ENCODE results near the gene NECTIN2.
"Not testable (repeated sequence)": the region's sequence is repeated elsewhere in the genome, so short reads cannot be mapped to it uniquely, and the experiment has no call there.

Gene NECTIN2

DNA sequence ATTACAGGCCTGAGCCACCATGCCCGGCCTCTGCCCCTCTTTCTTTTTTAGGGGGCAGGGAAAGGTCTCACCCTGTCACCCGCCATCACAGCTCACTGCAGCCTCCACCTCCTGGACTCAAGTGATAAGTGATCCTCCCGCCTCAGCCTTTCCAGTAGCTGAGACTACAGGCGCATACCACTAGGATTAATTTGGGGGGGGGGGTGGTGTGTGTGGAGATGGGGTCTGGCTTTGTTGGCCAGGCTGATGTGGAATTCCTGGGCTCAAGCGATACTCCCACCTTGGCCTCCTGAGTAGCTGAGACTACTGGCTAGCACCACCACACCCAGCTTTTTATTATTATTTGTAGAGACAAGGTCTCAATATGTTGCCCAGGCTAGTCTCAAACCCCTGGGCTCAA is 63.7 kb downstream of the NECTIN2 start:
- DNase-seq (ENCODE audit: low read depth) = no peak
- TF ChIP-seq, protein P1, sequence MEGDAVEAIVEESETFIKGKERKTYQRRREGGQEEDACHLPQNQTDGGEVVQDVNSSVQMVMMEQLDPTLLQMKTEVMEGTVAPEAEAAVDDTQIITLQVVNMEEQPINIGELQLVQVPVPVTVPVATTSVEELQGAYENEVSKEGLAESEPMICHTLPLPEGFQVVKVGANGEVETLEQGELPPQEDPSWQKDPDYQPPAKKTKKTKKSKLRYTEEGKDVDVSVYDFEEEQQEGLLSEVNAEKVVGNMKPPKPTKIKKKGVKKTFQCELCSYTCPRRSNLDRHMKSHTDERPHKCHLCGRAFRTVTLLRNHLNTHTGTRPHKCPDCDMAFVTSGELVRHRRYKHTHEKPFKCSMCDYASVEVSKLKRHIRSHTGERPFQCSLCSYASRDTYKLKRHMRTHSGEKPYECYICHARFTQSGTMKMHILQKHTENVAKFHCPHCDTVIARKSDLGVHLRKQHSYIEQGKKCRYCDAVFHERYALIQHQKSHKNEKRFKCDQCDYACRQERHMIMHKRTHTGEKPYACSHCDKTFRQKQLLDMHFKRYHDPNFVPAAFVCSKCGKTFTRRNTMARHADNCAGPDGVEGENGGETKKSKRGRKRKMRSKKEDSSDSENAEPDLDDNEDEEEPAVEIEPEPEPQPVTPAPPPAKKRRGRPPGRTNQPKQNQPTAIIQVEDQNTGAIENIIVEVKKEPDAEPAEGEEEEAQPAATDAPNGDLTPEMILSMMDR (IDR thresholded peaks at IDR 0.05; ENCODE audit: insufficient read depth, low read depth, low read length, missing control alignments) = no peak
- H3K4me3 ChIP-seq (ENCODE audit: low read depth, low read length) = no peak overlapping the region

DNA sequence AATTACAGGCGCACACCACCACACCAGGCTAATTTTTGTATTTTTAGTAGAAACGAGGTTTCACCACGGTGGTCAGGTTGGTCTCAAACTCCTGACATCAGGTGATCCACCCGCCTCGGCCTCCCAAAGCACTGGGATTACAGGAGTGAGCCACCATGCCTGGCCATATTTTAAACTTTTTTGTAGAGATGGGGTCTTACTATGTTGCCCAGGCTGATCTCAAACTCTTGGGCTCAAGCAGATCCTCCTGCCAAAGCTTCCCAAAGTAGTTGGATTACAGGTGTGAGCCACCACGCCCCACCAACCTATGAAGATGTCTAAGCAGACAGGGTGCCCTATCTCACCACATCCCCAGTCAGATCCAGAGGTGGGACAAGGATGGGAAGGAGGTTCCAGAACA is 65.8 kb downstream of the NECTIN2 start:
- not testable (repeated sequence) for H3K4me3 ChIP-seq (ENCODE audit: low read depth, low read length); DNase-seq (ENCODE audit: low read depth)

DNA sequence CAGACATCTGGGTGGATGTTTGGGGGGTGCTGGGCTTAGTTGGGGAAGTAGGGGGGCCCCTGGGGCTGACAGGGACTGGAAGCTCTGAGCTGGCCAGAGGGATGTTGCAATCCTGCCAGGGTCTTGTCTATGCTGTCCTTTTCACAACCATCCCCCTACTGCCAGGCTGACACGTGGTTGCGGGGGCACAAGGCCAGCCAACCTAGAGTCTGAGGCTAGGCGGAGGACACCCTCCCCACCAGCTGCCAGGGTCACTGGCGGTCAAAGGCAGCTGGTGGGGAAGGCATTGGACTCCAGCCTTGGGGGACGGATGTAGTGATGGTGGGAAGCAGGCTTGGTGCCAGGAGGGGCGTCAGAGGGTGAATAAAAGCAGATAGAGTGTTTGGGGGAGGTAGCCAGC is 66.8 kb downstream of the NECTIN2 start:
- DNase-seq (ENCODE audit: low read depth) = no peak
- TF ChIP-seq, protein P1 (IDR thresholded peaks at IDR 0.05; ENCODE audit: insufficient read depth, low read depth, low read length, missing control alignments) = no peak
- no peak overlapping the region for H3K4me3 ChIP-seq (ENCODE audit: low read depth, low read length)

DNA sequence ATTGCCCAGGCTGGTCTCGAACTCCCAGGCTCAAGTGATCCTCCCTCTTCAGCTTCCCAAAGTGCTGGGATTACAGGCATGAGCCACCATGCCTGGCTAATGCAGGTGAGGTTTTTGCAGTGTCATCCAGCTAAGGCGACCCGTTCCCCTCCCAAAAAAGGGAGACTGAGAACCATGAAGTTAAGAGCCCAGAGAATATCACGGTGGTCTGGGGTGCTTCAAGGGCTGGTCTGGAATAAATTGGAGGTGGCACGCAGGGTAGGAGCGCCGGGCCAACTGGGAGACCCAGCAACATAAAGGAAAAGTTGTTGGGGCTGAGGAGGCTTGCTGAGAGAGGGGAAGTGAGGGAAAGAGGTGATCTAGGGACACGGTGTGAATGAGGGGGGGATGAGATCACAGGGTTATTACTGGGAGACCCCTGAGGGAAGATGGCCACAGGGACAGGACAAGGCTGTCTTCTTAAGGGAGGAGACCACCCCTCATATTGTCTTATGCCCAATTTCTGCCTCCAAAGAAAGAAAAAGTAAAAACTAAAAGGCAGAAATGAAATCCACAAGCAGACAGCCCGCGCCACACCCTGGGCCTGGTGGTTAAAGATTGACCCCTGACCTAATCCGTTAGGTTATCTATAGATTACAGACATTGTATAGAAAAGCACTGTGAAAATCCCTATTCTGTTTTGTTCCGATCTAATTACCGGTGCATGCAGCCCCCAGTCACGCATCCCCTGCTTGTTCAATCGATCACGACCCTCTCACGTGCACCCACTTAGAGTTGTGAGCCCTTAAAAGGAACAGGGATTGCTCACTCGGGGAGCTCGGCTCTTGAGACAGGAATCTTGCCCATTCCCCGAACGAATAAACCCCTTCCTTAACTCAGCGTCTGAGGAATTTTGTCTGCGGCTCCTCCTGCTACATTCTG is 67.7 kb downstream of the NECTIN2 start:
- DNase-seq (ENCODE audit: low read depth); H3K4me3 ChIP-seq (ENCODE audit: low read depth, low read length): not testable (repeated sequence)

DNA sequence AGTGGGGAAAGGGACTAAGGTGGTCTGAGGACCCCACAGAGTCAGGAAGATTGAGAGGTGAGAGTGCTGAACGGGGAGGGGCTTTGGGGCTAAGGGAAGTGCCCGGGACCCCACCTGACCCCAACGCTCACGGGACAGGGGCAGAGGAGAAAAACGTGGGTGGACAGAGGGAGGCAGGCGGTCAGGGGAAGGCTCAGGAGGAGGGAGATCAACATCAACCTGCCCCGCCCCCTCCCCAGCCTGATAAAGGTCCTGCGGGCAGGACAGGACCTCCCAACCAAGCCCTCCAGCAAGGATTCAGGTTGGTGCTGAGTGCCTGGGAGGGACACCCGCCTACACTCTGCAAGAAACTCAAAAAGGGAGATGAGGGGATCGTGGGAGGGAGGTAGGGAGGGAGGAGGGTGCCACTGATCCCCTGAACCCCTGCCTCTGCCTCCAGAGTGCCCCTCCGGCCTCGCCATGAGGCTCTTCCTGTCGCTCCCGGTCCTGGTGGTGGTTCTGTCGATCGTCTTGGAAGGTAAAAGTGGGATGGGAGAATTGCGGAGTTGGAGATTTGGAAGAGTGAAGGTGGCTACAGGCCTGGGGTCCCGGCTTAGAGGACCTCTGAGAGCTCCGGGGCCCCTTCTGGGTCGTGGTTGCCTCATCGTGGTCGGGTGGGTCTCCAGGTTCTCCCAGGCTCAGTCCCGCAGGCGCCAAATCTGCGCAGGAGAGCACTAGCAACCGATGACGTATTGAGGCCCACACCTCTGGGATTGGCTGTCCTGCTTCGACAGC is 68.5 kb downstream of the NECTIN2 start, which contains the start of gene APOC1:
Gene APOC1, plus strand, starts transcription at position 176 of the 774 bp plus-strand sequence. Its CDS starts 284 bp downstream, at position 460.
- peak; percentile 82 for DNase-seq (ENCODE audit: low read depth)

DNA sequence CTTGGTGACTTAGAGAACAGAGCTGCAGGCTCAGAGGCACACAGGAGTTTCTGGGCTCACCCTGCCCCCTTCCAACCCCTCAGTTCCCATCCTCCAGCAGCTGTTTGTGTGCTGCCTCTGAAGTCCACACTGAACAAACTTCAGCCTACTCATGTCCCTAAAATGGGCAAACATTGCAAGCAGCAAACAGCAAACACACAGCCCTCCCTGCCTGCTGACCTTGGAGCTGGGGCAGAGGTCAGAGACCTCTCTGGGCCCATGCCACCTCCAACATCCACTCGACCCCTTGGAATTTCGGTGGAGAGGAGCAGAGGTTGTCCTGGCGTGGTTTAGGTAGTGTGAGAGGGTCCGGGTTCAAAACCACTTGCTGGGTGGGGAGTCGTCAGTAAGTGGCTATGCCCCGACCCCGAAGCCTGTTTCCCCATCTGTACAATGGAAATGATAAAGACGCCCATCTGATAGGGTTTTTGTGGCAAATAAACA is 78.2 kb downstream of the NECTIN2 start:
- H3K4me3 ChIP-seq (ENCODE audit: low read depth, low read length) = no peak overlapping the region
- TF ChIP-seq, protein P1 (IDR thresholded peaks at IDR 0.05; ENCODE audit: insufficient read depth, low read depth, low read length, missing control alignments) = no peak
- DNase-seq (ENCODE audit: low read depth) = no peak

More for the DNA sequence above, 68.5 kb downstream of the NECTIN2 start, which contains the start of gene APOC1:
- peak within 1 kb of the TSS; percentile 62 for H3K4me3 ChIP-seq (ENCODE audit: low read depth, low read length)

DNA sequence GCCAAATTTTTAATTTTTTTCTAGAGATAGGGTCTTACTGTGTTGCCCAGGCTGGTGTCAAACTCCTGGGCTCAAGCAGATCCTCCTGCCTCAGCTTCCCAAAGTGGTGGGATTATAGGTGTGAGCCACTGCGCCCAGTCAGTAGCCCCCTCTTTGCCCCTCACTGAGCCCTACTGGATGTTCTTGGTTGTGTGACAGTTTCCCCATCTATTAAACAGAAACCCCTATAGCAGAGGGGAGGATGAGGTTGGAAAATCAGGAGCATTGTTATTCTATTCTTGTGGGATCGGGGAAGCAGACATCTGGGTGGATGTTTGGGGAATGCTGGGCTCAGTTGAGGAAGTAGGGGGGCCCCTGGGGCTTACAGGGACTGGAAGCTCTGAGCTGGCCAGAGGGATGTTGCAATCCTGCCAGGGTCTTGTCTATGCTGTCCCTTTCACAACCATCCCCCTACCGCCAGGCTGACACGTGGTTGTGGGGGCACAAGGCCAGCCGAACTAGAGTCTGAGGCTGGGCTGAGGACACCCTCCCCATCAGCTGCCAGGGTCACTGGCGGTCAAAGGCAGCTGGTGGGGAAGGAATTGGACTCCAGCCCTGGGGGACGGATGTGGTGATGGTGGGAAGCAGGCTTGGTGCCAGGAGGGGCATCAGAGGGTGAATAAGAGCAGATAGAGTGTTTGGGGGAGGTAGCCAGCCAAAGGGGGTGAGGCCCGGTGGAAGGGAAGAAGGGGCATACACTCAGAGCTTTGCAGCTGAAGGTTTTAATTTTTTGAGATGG is 79.2 kb downstream of the NECTIN2 start:
- TF ChIP-seq, protein P1 (IDR thresholded peaks at IDR 0.05; ENCODE audit: insufficient read depth, low read depth, low read length, missing control alignments) = no peak
- no peak for DNase-seq (ENCODE audit: low read depth)

DNA sequence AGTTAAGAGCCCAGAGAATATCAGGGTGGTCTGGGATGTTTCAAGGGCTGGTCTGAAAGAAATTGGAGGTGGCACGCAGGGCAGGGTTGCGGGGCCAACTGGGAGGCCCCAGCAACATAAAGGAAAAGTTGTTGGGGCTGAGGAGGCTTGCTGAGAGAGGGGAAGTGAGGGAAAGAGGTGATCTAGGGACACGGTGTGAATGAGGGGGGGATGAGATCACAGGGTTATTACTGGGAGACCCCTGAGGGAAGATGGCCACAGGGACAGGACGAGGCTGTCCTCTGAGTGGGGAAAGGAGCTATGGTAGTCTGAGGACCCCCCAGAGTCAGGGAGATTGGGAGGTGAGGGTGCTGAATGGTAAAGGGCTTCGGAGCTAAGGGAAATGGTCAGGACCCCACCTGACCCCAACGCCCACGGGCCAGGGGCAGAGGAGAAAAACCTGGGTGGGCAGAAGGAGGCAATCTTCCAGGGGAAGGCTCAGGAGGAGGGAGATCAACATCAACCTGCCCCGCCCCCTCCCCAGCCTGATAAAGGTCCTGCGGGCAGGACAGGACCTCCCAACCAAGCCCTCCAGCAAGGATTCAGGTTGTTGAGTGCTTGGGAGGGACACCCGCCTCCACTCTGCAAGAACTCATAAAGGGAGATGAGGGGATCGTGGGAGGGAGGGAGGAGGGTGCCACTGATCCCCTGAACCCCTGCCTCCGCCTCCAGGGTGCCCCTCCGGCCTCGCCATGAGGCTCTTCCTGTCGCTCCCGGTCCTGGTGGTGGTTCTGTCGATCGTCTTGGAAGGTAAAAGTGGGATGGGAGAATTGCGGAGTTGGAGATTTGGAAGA is 80.4 kb downstream of the NECTIN2 start:
- DNase-seq (ENCODE audit: low read depth); H3K4me3 ChIP-seq (ENCODE audit: low read depth, low read length): not testable (repeated sequence)

More for the DNA sequence above, 79.2 kb downstream of the NECTIN2 start:
- no peak overlapping the region for H3K4me3 ChIP-seq (ENCODE audit: low read depth, low read length)
